ENCODE results near the gene CTRB2.
"Not testable (repeated sequence)": the region's sequence is repeated elsewhere in the genome, so short reads cannot be mapped to it uniquely, and the experiment has no call there.

The CTRB2 gene

DNA sequence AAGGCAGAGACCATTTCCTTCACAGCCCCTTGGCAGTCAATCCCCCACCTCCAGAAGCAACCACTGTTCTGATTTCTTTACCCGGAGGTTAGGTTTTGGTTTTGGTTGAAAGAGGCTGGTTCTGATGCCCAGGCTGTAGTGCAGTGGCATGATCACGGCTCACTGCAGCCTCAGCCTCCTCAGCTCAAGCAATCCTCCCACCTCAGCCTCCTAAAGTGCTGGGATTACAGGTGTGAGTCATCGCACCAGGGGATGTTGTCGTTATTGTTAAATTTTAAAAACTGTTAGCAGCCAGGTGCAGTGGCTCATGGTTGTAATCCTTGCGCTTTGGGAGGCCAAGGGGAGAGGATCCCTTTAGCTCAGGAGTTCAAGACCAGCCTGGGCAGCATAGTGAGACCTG, 3.0 kb upstream of the CTRB2 start:
- DNase-seq (ENCODE audit: low read depth, low spot score), result no peak
- no peak overlapping the region for H3K4me3 ChIP-seq (ENCODE audit: low read depth, low read length)
- in situ Hi-C loops (cut with HindIII; ENCODE audit: low sequenced_read_pairs), result no loop called here
- TF ChIP-seq, protein P1, sequence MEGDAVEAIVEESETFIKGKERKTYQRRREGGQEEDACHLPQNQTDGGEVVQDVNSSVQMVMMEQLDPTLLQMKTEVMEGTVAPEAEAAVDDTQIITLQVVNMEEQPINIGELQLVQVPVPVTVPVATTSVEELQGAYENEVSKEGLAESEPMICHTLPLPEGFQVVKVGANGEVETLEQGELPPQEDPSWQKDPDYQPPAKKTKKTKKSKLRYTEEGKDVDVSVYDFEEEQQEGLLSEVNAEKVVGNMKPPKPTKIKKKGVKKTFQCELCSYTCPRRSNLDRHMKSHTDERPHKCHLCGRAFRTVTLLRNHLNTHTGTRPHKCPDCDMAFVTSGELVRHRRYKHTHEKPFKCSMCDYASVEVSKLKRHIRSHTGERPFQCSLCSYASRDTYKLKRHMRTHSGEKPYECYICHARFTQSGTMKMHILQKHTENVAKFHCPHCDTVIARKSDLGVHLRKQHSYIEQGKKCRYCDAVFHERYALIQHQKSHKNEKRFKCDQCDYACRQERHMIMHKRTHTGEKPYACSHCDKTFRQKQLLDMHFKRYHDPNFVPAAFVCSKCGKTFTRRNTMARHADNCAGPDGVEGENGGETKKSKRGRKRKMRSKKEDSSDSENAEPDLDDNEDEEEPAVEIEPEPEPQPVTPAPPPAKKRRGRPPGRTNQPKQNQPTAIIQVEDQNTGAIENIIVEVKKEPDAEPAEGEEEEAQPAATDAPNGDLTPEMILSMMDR (IDR thresholded peaks at IDR 0.05; ENCODE audit: low read depth, low read length), result no peak

DNA sequence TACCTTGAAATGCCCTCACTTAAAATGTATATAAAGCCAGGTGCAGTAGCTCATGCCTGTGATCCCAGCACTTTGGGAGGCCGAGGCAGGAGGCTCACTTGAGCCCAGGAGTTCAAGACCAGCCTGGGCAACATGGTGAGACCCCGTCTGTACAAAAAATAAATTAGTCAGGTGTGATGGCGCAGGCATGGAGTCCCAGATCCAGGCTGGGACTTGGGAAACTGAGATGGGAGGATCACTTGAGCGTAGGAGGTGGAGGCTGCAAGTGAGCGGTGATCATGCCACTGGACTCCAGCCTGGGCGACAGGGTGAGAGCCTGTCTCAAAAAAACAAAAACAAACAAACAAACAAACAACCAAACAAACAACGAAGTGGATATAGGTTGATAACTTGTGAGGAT, 2.6 kb upstream of the CTRB2 start:
- in situ Hi-C loops (cut with HindIII; ENCODE audit: low sequenced_read_pairs); H3K4me3 ChIP-seq (ENCODE audit: low read depth, low read length); DNase-seq (ENCODE audit: low read depth, low spot score): not testable (repeated sequence)

DNA sequence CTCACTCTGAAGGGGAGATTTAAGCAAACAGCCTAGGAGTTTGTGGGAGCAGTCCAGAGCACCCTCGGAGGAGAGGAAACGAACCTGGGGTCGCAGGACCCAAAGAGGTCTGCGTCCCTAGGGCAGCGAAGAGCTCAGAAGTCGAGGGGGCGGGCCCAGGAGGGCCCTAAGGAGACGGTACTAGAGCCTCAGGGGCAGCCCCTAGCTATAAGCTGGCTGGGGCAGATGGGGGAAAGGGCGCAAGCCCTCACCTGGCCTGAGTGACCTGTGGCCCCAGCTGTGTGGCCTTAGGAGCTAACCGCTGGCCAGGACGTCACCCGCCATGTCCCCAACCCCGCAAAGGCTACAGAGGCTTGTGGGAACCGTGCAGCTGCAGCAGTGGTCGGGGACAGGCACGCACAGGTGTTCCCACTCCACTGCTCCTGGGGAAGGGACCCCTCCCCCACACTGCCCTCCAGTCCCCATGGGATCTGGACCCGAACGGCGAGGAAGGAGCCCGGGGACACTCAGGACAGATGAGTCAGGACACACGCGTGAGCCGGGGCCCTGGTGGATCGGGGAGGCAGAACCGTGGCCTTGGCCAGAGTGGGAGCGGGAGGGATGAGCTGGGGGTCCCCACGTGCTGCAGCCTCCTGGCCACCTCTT, 2.0 kb upstream of the CTRB2 start:
- in situ Hi-C loops (cut with HindIII; ENCODE audit: low sequenced_read_pairs), result no loop called here
- H3K4me3 ChIP-seq (ENCODE audit: low read depth, low read length), result no peak overlapping the region
- TF ChIP-seq, protein P1 (IDR thresholded peaks at IDR 0.05; ENCODE audit: low read depth, low read length), result no peak
- DNase-seq (ENCODE audit: low read depth, low spot score), result no peak

DNA sequence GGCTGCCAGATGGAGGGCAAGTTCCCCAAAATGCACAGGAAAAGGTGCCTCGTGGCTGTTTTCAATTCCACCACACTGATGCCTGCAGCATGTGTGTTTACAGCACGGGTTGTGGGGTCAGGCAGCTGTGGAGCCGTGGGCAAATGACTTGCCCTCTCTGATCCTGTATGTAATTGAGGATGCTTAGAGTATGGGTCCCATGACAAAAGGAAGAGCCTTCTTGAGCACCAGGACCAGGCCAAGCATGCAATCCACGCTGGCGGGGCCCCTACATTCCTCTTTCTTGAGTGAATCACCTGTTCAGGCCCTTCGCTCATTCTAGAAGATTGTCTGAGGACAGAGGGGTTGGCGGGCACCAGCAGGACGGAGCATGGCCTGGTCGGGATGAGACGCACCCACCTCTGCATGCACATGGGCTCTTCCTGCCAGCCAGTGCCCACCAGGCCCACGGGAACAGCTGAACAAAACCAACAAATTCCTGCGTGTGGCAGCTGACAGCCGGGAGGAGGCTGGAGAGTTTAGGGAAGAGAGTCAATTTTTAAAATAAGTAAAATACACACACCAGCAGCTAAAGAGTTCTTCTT, 1.4 kb upstream of the CTRB2 start:
- in situ Hi-C loops (cut with HindIII; ENCODE audit: low sequenced_read_pairs), result no loop called here
- TF ChIP-seq, protein P1 (IDR thresholded peaks at IDR 0.05; ENCODE audit: low read depth, low read length), result no peak
- DNase-seq (ENCODE audit: low read depth, low spot score), result no peak
- no peak overlapping the region for H3K4me3 ChIP-seq (ENCODE audit: low read depth, low read length)

DNA sequence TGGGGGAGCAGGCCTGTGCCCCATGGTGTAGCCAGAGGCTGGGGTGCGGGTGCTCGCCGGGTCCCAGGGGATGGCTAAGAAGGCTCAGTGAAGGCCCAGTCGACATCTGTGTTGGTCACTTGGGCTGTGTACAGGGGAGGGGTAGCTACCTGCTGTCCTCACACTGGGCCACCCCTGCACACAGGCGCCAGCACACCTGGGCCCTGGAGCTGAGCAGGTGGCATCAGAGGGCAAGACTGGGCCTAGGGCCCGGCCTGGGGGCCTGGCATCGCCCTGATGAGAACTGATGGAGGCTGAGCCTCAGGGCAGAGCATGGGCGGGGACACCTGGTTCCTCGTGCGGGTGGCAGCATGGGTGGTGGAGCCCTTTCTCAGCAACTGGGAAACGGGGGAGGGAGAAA, 870 bp upstream of the CTRB2 start:
- in situ Hi-C loops (cut with HindIII; ENCODE audit: low sequenced_read_pairs), result no loop called here
- no peak for DNase-seq (ENCODE audit: low read depth, low spot score)
- TF ChIP-seq, protein P1 (IDR thresholded peaks at IDR 0.05; ENCODE audit: low read depth, low read length), result no peak
- no peak overlapping the region for H3K4me3 ChIP-seq (ENCODE audit: low read depth, low read length)

DNA sequence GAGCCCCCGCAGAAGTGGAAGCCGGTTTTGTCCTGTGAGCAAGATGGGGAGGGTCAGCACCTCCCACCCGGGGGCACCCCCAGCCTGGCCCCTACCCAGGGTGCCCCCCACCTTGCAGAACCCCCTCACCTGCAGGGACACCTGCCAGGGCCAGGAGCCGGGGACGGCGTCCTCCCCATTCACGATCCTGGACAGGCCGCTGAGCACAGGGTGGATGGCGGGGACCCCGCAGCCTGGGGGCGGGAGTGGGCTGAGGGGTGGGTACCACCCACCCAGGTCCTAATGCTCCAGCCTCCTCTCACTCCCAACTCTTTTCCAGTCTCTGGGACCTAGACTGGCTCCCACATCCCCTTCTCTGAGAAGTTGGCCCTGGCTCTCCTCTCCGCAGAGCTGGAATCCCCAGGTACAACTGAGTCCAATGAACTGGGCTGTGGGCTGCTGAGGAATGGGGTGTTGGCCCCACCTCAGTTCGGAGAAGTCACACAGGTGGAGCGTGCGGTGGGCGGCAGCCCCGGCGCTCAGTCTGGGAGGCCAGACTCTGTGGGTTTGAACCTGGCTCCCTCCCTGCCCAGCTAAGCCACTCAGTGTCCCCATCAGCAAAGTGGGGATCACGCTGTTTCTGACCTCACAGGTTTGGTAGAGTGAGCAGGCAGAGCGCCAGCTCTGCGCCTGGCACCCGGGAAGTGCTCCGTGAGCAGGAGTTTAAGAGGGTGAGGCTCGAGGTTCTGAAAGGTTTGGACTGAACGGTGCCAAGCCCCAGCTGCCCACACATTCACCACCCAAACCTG, 806 bp downstream of the CTRB2 start:
- in situ Hi-C loops (cut with HindIII; ENCODE audit: low sequenced_read_pairs); H3K4me3 ChIP-seq (ENCODE audit: low read depth, low read length); DNase-seq (ENCODE audit: low read depth, low spot score): not testable (repeated sequence)

DNA sequence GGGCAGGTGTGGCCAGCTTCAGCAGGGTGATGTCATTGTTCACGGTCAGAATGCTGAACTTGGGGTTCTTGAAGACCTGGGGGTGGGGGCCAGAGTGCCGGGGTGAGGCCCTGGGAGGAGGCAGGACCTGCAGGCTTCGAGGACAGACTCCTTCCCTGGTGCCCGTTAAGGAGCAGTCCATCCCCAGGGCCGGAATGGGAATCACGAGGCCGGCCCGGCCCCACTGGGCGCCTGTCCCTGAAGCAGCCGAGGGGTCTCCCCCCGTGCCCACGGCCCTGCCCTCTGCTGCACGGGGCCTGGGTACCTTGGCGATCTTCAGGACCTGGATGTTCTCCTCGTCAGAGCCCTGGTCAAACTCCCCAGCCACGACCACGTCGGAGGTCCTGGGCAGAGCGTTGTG, 1.5 kb downstream of the CTRB2 start:
- in situ Hi-C loops (cut with HindIII; ENCODE audit: low sequenced_read_pairs); H3K4me3 ChIP-seq (ENCODE audit: low read depth, low read length); DNase-seq (ENCODE audit: low read depth, low spot score): not testable (repeated sequence)

DNA sequence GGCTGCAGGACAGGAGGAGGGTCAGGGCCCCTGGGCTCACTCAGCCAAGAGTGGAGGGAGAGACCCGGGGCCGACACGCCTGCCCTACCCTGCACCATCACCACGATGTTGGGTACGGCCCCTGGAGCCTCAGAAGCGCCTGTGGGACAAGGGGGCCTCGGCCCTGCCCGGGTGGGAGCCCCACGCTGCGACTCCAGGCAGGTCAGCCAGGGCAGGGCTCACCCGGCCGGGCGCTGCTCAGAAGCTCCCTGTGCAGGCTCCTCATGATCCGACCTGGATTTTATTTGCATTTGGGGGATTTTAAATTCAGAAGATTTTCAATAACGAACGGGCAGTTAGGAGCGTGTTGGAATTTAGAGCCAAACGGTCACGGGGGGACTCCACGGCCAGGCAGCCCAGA, 2.1 kb downstream of the CTRB2 start:
- DNase-seq (ENCODE audit: low read depth, low spot score); in situ Hi-C loops (cut with HindIII; ENCODE audit: low sequenced_read_pairs); H3K4me3 ChIP-seq (ENCODE audit: low read depth, low read length): not testable (repeated sequence)
